IMR-90 (cell line): ENCODE data around the gene QSER1.

Experiments
- CTCF ChIP-seq: conservative IDR thresholded peaks from 2 replicates; pipeline ENCODE4 v1.5.1; 2012; ENCODE audit warnings: mild to moderate bottlenecking, low read depth, low read length, improper control_type of control experiment
- SMC3 ChIP-seq: fragments of 150-350 bp; IDR thresholded peaks from 2 replicates; pipeline ENCODE4 v1.6.1; 2016; ENCODE audit warnings: low read depth, mild to moderate bottlenecking, antibody characterized with exemption, low read length, moderate library complexity
- USF2 ChIP-seq: fragments of 150-350 bp; IDR thresholded peaks from 2 replicates; pipeline ENCODE4 v1.6.1; 2017; ENCODE audit warnings: mild to moderate bottlenecking, antibody characterized with exemption, low read length, low read depth

- TF ChIP-seq CTCF: no peak
- TF ChIP-seq SMC3: no peak
- no peak for TF ChIP-seq USF2
Measured at GRCh38 chr11:33025339-33025722, 132.7 kb downstream of the QSER1 start.
